ENCODE measurements around the gene GABBR1. TPM values are rescaled to one million over a fixed set of nuclear protein-coding genes. Genes with fewer than 3 reads are reported as not detected.

The GABBR1 gene
- total RNA-seq, 2 experiments from 2014 or later: 12.9 to 37.1 TPM

- Histone ChIP-seq H3K27ac (ENCODE audit: low read depth, low read length, poor library complexity, severe bottlenecking) (no peak overlapping the region), H4K20me1 (ENCODE audit: insufficient read depth, low read length) (no peaks in the 10 kb centered on the region), H3K4me1 (ENCODE audit: insufficient read depth, low read length, poor library complexity, severe bottlenecking) (peaks cover 10% of the 10 kb centered on the region), H3K9me3 (ENCODE audit: low read length) (no peaks in the 10 kb centered on the region), H2AFZ (ENCODE audit: low read length) (no peak overlapping the region), H3K4me2 (ENCODE audit: low read length) (no peak overlapping the region), H3K9me2 (ENCODE audit: insufficient read depth, low read length) (no peaks in the 10 kb centered on the region), H3K79me2 (ENCODE audit: insufficient read depth, low read depth, low read length) (no peaks in the 10 kb centered on the region), H3K36me3 (ENCODE audit: insufficient read depth, low read length) (no peaks in the 10 kb centered on the region), H3K4me3 (ENCODE audit: low read depth, low read length, poor library complexity, severe bottlenecking) (no peak overlapping the region)
- CTCF ChIA-PET (ENCODE audit: unreplicated experiment): interaction anchor here (0.5 to 2.0 kb wide), 2 partner anchors 18 to 98 kb away, joined by 8 to 15 read pairs; partner anchors contain the start of gene GABBR1
- BruUV-seq (replicated peaks): no TSS peak
- POLR2A ChIA-PET: interaction anchor here (0.7 kb wide), 1 partner anchor 136 kb away, joined by 3 read pairs; no protein-coding TSS in a partner anchor
- TF ChIP-seq EZH2phosphoT487 (IDR thresholded peaks at IDR 0.05; ENCODE audit: borderline replicate concordance, low read depth, low read length): no peak
- TF ChIP-seq CTCF (conservative IDR thresholded peaks at IDR 0.05; ENCODE audit: low read length): peak; percentile 84
- peak; percentile 55 for DNase-seq (ENCODE audit: low spot score)
- intact Hi-C loops (cut with micrococcal nuclease; ENCODE audit: unreplicated experiment): loop anchor here (2.0 kb wide), 1 partner anchor 101 kb away; no protein-coding TSS in a partner anchor
Measured at GRCh38 chr6:29651413-29652197, 18.6 kb upstream of the GABBR1 start.

GRCh38 chr6:29649701-29650673 is 17.0 kb upstream of the GABBR1 start:
- DNase-seq (ENCODE audit: low spot score): peak; percentile 98
- ChIA-PET CTCF (ENCODE audit: unreplicated experiment) (interaction anchor here (0.5 to 2.0 kb wide), 6 partner anchors 9 to 761 kb away, joined by 3 to 8 read pairs (median 4); partner anchors contain the start of gene GABBR1), POLR2A (interaction anchor here (0.7 to 1.1 kb wide), 3 partner anchors 8 to 30 kb away, joined by 3 read pairs; no protein-coding TSS in a partner anchor)
- intact Hi-C loops (cut with micrococcal nuclease; ENCODE audit: unreplicated experiment): loop anchor here (1.0 to 2.0 kb wide), 2 partner anchors 36 to 103 kb away; no protein-coding TSS in a partner anchor
- TF ChIP-seq EZH2phosphoT487 (IDR thresholded peaks at IDR 0.05; ENCODE audit: borderline replicate concordance, low read depth, low read length) (no peak), CTCF (conservative IDR thresholded peaks at IDR 0.05; ENCODE audit: low read length) (peak; percentile 92)
- H3K9me2 ChIP-seq (ENCODE audit: insufficient read depth, low read length): no peaks in the 10 kb centered on the region
- no peaks in the 10 kb centered on the region for H3K9me3 ChIP-seq (ENCODE audit: low read length)
- peaks cover 10% of the 10 kb centered on the region for H3K4me1 ChIP-seq (ENCODE audit: insufficient read depth, low read length, poor library complexity, severe bottlenecking)
- no peaks in the 10 kb centered on the region for H3K36me3 ChIP-seq (ENCODE audit: insufficient read depth, low read length)
- H3K79me2 ChIP-seq (ENCODE audit: insufficient read depth, low read depth, low read length): no peaks in the 10 kb centered on the region
- H2AFZ ChIP-seq (ENCODE audit: low read length): peak overlapping the region; percentile 88
- TSS peak; percentile 76 for BruUV-seq (replicated peaks)
- peak overlapping the region; percentile 89 for H3K4me2 ChIP-seq (ENCODE audit: low read length)
- H3K27ac ChIP-seq (ENCODE audit: low read depth, low read length, poor library complexity, severe bottlenecking): peak overlapping the region; percentile 49
- H4K20me1 ChIP-seq (ENCODE audit: insufficient read depth, low read length): no peaks in the 10 kb centered on the region
- H3K4me3 ChIP-seq (ENCODE audit: low read depth, low read length, poor library complexity, severe bottlenecking): peak overlapping the region; percentile 63
